NB4 (cell line): ENCODE results near the gene GPHA2.

ENCODE experiments used
- CTCF ChIP-seq: IDR thresholded peaks from one replicate; pipeline ENCODE4 v1.5.1; 2012; ENCODE audit warnings: low read depth, low read length
- MYC ChIP-seq: IDR thresholded peaks from 2 replicates; pipeline ENCODE4 v1.6.1; 2011; ENCODE audit warnings: low read depth, low read length

GRCh38 chr11:64963072-64963631 is 27.5 kb upstream of the GPHA2 start:
- TF ChIP-seq CTCF (no peak), MYC (no peak)
